ENCODE measurements around the gene ING2.

DNA sequence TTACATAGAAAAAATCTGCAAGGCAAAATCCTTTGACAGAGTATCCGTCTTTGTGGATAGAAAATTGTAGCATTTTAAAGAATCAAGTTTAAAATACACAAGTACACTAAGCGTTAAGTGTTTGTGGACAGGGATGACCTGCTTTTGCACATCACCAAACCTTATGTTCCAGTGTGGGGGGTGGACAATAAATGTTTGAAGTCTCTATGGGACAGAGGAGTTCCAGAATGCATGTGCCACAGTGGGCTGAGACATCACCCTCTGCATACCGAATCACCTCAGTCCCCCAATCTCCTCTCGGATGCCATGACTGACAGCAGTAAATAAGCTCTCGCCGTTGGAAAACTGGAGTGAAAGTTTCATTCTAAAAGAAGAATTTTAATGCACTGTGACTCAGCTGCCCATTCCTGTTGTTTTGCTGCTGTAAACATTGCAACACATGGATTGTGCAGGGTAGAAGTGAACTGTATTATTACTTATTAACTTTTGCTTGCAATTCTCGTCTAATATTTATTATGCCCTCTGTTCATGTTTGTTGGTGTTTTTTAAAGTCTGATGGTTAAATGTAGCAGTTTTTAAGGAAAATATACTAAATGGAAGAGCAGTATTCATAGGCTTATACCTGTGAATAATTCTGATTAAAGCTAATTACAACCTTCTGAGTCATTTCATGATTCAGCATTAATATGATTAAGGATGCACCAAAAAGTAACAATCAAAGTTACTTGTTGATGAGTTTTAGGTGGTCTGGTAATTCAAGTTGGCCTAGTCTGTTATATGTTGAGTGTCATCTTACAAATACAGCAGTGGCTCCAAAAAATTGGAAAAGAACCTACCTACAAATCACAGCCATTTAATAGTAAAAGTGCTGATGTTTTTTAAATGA lies 36.4 kb upstream of the ING2 start:
- TF ChIP-seq, protein P1, sequence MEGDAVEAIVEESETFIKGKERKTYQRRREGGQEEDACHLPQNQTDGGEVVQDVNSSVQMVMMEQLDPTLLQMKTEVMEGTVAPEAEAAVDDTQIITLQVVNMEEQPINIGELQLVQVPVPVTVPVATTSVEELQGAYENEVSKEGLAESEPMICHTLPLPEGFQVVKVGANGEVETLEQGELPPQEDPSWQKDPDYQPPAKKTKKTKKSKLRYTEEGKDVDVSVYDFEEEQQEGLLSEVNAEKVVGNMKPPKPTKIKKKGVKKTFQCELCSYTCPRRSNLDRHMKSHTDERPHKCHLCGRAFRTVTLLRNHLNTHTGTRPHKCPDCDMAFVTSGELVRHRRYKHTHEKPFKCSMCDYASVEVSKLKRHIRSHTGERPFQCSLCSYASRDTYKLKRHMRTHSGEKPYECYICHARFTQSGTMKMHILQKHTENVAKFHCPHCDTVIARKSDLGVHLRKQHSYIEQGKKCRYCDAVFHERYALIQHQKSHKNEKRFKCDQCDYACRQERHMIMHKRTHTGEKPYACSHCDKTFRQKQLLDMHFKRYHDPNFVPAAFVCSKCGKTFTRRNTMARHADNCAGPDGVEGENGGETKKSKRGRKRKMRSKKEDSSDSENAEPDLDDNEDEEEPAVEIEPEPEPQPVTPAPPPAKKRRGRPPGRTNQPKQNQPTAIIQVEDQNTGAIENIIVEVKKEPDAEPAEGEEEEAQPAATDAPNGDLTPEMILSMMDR (IDR thresholded peaks at IDR 0.05): no peak
- no peak for TF ChIP-seq POLR2A (IDR thresholded peaks at IDR 0.05)
